Stimulated activated CD4-positive, alpha-beta T cell treated with anti-CD3 and anti-CD28 coated beads, Interleukin-2, amount 100 ng/mL, for 24 hours (primary cell): ENCODE results near the gene TFAP2B.

ENCODE experiments used
- DNase-seq, 2 donors: peaks; one replicate each; pipeline ENCODE4 v3.0.0-alpha.2; 2020

TFAP2B gene

DNA sequence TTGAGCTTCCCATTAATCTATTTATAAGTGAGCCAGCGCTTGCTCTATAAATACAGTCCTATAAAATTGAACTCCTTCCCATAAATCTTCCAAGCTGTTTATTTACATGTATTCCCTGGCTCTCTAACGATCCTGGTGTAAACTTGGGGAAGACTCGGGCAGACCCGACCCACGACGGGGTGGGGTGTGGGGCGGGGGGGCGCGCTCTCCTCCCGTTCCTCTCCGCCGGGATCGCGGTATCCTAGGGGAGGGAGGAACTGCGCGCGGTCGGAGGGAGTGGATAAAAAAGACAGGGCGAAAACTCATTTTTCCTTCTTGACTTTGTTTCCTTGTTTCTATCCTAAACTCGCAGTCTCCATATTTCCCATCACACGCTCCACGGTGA is 31.1 kb downstream of the TFAP2B start:
- no peak for DNase-seq

DNA sequence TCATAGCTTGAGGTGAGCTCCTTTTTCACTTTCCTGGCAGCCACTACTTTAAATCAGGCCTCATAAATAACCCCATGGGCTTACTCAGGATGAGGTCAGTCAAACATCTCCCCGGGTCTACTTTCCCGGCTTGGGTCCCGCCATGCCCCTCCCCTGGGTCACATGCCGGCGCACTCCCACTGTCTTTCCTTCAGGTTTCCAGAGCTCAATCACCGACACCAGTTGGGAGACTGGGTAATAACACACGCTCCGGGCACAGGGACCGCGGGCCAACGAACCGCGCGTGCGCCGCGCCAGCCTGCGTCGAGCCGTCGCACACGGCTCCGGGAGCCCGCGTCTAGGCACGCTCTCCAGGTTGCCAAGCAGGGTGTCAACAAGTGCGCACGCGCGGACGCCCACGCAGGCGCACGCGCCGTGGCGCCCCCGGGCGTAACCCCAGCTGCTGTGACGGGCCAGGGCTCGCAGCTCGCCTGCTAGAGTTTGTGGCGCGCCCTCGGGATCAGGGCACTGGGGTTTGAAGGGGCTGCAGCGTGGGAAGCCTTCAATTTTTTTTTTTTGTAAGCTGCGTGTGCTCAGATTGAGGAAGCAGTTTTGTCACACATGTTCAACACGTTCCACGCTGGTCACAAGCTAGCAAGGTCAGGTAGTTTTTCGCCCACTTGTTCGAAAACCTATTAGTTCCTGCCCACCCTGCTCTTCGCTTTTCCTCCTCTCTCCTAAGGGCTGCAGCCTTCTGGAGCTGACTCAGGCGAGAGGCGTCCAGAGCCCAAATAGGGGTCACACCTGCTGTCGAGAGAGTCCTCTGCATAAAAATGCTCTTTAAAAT is 31.8 kb downstream of the TFAP2B start:
- no peak for DNase-seq

DNA sequence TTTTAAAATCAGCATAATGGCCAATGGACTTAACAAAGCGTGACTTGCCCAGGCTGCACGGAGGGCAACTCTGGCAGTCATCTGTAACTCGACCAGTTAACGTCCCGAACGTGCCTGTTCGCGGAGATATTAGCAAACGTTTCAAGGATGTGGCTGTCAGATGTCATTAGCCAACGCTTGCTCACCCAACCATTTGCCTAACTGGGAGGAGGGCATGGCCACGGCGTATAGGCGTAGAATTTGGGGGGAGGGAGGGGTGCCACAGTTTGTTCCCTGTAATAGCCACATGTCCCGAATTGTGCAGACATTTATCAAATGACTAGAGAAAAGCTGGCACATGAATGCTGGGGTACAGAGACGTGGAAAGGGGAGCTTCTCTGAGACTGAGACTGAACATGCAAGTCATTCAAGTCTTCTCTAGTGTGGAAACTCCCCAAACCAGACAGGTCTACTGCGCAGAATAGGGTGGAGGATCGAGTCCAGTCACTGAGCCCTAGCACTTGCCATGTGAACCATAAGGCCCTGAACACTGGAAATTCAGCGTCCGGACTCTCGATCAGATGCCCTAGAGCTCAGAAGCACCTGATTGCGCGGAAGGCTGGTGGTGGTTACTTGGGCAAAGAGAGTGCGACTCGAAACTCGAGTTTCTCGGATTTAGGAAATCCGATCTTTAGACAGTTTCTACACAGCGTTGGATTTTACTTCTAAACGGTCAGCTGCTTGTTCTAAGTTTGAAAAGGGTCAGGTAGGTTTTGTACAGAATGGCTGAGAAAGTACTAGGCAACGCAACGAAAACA is 32.6 kb downstream of the TFAP2B start:
- no peak for DNase-seq

DNA sequence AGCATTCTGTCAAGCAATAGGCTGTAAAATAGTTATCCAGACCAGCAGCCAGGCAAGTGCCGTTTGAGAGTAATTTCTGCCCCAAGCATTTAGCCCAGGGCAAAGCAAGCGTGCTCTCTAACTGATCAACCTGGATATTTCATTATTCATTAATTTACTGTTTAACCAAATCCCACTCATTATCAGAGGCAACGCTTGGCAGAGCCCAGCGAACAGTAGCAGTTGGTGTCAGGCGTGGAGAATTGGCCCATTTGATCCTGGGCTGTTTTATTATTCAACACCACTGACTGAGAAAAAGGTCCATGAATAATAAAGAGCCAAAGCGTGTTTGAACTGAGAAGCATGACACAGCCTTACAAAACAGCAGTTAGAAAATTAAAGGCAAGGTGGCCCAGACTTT is 35.3 kb downstream of the TFAP2B start:
- no peak for DNase-seq

DNA sequence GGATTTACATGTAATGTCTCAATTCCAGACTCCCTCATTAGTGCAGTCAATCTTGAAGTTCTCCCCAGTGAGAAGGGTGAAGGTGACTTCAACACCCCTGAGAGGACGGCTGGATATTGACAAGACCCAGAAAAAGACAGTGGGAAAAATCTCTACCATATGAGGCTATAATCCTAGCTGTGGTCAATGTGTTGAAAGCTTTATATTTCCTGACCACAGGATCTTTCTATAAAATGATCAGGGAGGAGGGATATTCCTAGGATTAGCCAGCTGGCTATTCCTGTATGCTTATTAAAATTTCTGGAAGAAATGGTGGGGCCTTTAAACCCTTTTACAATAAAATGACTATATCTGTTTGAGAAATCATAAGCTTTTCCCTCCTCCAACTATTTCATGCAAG is 43.0 kb downstream of the TFAP2B start:
- no peak for DNase-seq

DNA sequence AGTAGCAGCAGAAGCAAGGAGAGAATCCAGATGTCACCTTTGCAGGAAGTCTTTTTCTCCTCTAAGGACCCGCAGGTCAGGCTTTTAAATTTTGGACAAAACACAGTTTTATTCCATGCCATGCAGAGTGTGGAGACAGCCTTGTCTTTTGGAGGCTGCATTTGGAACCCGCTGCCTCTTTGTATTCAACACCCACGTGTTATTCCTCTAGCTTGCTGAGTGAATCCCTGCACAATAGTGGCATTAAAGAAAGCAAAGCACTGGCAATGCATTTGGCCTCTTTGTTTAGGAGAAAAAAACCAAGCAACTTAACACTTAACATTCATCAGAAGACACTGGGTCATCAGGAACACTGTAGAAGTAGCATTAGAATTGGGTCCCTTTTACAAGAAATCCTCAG is 43.5 kb downstream of the TFAP2B start:
- DNase-seq: no peak

DNA sequence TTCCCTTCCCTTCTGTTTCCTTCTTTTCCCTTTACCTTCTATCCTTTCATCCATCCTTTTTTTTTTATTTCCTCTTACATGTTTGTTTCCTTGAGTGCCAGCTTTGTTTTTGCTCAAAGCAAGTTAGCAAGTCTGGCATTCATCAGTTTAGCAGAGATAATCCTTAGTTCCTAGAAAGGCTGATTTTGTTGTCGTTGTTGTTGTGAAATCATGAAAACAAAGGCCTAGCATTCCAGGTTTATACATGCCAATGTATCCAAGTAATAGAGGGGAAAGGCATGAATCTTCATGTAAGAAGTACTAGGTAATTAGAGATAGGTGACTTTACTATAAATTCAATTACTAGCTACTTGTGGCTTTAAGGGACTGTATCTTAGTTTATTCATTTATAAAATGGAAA is 45.9 kb downstream of the TFAP2B start:
- DNase-seq: no peak

DNA sequence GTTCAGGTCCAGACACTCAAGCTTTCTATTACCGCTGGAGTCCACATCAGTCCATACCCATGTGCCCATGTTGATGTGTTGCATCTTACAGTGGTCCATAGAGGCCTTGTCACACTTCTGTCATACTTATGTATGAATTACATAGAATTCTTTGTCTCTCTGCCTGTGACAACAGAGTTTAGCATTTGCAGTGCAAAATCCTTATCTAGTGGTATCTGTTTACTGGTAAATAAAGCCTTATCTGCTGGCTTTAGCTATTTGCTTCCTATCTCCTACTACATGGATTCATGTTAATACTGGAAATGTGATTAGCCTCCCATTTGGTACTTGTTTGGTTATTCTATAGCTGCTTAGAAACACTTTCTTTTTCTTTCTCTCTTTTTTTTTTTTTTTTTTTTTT is 49.8 kb downstream of the TFAP2B start:
- no peak for DNase-seq

DNA sequence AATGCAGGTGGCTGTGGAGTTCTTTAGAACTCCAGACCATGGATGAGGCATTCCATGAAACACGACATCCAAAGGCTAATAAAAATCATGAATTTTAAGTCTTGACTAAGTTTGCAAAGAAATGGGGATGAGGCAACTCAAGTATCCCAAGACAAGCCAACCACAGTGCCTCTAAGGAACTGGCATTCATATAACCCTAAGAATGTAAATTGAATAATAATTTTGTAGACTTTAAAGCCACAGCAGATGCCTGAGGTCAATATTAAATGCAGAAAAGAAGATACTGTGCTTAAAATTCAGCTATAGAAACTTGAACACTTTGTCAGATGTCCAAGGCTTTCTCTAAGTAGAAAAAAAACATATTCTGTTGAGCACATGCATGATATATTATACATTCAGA is 54.5 kb downstream of the TFAP2B start:
- no peak for DNase-seq

DNA sequence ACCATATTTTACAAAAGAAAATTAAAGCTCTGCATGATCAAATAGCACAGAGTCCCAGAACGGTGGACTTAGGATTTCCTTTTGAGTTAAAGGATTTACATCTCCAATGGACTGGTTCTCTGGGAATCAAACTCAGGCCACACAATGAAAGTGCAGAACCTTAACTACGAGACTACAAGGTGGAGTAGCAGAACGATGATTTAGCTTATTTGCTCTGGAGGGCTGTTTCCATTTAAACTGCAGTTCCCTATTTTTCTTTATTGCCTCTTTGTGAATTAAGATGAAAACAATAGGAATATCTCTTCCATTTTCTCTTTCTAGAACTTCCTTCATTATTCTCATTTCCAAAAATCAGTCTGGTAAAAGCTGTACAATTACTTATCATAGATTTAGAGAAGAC is 65.7 kb downstream of the TFAP2B start:
- DNase-seq: no peak

DNA sequence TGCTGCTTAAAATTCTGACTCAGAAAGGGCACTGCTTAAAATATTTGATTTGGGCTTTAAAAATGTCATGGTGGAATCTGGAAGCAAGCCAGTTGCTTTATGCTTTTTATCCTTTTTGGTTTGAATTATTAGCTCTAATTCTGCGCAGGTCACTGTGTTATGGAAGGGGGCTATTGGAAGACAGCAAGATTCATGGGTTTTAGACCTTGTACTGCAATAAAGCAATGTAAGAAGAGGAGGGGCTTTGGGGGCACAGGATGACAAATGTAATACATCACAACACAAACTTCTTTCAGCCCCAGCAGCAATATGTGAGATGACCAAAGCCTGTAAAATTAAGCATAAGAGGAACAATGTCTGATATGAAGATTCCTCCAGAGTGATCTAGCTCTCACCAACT is 68.4 kb downstream of the TFAP2B start:
- no peak for DNase-seq

DNA sequence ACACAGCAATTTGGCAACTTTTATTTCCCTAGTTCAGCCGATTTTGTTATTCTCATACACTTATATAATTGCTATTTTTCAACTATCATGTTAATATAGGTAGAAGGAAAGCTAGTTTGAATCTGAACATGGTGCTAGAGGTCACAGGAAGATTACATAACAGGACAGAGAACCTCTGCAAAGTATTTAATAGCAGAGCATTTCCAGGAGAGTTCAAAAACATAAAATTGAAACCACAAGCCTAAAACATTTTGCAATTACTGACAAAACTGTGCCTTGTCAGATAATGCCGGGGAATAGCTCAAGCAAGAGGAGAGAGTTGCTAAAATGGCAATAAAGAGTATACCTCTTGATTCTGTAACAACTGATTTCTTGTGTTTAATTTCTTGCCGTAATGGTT is 70.8 kb downstream of the TFAP2B start:
- DNase-seq: no peak

DNA sequence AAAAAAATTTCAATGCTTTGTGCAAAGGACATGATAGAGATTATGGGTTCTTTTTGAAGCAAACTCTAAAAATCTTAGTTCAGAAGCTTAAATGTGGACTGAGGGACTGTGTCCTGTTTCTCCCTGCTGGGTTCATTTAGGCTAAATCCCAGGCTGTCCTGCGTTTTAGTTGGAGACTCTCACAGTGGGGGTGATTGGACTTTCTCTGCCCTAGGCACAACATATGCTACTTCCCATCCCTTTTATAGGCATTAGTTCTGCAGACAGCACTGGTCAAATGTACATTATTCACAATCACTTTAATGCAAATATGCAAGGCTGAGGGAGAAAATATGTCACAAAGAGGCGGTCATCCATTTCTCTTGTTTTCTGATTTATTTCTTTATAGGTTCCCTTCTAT is 71.3 kb downstream of the TFAP2B start:
- DNase-seq: no peak

DNA sequence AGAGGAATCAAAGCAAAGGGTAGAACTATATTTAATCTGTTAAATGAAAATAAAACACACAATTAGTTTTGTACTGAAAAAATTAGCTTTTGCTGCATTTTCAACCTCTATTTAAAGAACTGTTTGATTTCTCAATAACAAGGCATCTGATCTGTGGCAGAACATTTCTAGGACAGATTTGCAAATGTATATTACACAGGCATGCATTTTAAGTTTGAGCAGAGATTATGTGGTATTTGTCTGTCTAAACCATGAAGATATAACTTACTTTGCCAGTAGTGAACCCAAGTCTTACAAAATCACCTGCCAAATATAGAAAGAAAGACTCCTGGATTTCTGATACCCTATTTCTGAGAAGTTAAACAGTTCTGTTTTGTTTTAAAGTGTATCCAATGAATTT is 71.9 kb downstream of the TFAP2B start:
- DNase-seq: no peak

DNA sequence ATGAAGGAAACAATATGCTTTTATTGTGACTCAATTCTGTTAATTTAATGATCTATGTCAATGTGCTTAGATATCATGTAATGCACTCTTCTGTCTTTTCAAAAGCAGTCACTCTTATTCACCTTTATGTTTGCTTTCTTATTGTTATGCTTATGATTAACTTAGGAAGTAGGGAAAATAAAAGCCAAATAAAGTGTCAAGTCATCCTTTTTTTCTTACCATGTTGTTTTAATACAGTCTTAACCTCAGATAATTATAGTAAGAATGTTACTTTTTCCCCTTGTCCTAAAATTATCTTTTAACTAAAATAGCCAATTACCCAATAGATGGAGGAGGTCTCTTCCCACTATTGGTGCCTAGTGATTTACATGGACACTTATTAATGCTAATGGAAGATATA is 72.6 kb downstream of the TFAP2B start:
- no peak for DNase-seq
